Hematopoietic multipotent progenitor cell treated with erythropoietin and hydrocortisone succinate and interleukin-3 and kit ligand, for 17 days (in vitro differentiated cells): ENCODE results near the gene CYP1A1.
"Not testable (repeated sequence)": the region's sequence is repeated elsewhere in the genome, so short reads cannot be mapped to it uniquely, and the experiment has no call there.

Experiments used
- DNase-seq: peaks from one replicate; pipeline ENCODE4 v3.0.0-alpha.2; 2015; ENCODE audit warnings: low spot score

CYP1A1 gene

GRCh38 chr15:74725225-74725774, at the start of gene CYP1A1:
Gene CYP1A1 (minus strand): TSS chr15:74725528. CDS start chr15:74723097, 2,431 bp downstream.
- no peak for DNase-seq

GRCh38 chr15:74773731-74774252, 48.5 kb upstream of the CYP1A1 start:
- DNase-seq: no peak

GRCh38 chr15:74773329-74773728, 48.0 kb upstream of the CYP1A1 start:
- DNase-seq: no peak

- no peak for DNase-seq
These were observed 45.0 kb upstream of the CYP1A1 start for GRCh38 chr15:74770211-74770903.

GRCh38 chr15:74769463-74770025, 44.2 kb upstream of the CYP1A1 start:
- DNase-seq: no peak

GRCh38 chr15:74768771-74769342, 43.5 kb upstream of the CYP1A1 start:
- DNase-seq: peak; percentile 68

- DNase-seq: no peak
These were observed 42.9 kb upstream of the CYP1A1 start for GRCh38 chr15:74768099-74768770.

- DNase-seq: no peak
These were observed 42.1 kb upstream of the CYP1A1 start for GRCh38 chr15:74767167-74768098.

- no peak for DNase-seq
These were observed 38.1 kb upstream of the CYP1A1 start for GRCh38 chr15:74763416-74763815.

- no peak for DNase-seq
These were observed 37.4 kb upstream of the CYP1A1 start for GRCh38 chr15:74762791-74763150.

GRCh38 chr15:74758736-74759135, 33.4 kb upstream of the CYP1A1 start:
- no peak for DNase-seq

GRCh38 chr15:74754593-74755215, 29.4 kb upstream of the CYP1A1 start:
- no peak for DNase-seq

- DNase-seq: no peak
These were observed 27.2 kb upstream of the CYP1A1 start for GRCh38 chr15:74752531-74752930.

- DNase-seq: no peak
These were observed 26.7 kb upstream of the CYP1A1 start for GRCh38 chr15:74752011-74752410.

GRCh38 chr15:74750751-74751150, 25.4 kb upstream of the CYP1A1 start:
- no peak for DNase-seq

- DNase-seq: no peak
These were observed 24.5 kb upstream of the CYP1A1 start for GRCh38 chr15:74749832-74750231.

GRCh38 chr15:74748322-74748946, 23.1 kb upstream of the CYP1A1 start, which contains the start of gene CYP1A2:
Gene CYP1A2 (plus strand): TSS chr15:74748845. CDS start chr15:74749739, 894 bp downstream.
- DNase-seq: no peak

GRCh38 chr15:74746389-74746788, 21.1 kb upstream of the CYP1A1 start:
- DNase-seq: no peak

- DNase-seq: no peak
These were observed 17.1 kb upstream of the CYP1A1 start for GRCh38 chr15:74742422-74742821.

- not testable (repeated sequence) for DNase-seq
These were observed 12.9 kb upstream of the CYP1A1 start for GRCh38 chr15:74738239-74738638.
